Measurements from ENCODE around the gene CAMK2B. TPM values are rescaled to one million over a fixed set of nuclear protein-coding genes. Genes with fewer than 3 reads are reported as not detected.

Gene CAMK2B
- total RNA-seq, 1 donor from 2014 or later = 0.58 TPM

GRCh38 chr7:44266526-44266925 is 58.9 kb downstream of the CAMK2B start:
- TF ChIP-seq CTCF (IDR thresholded peaks at IDR 0.05) = no peak
- no peaks in the 10 kb centered on the region for H3K36me3 Mint-ChIP-seq (ENCODE audit: low read depth)
- intact Hi-C loops (cut with micrococcal nuclease) = no loop called here
- H3K9me3 Mint-ChIP-seq = no peaks in the 10 kb centered on the region
- DNase-seq (no peak), ATAC-seq (ENCODE audit: low read depth) (no peak)
- no peak overlapping the region for H3K27ac Mint-ChIP-seq
- CTCF ChIA-PET = no interaction called here
- POLR2A ChIA-PET = no interaction called here
- peaks cover 3% of the 10 kb centered on the region for H3K27me3 Mint-ChIP-seq
- H3K4me1 Mint-ChIP-seq = no peaks in the 10 kb centered on the region
- no peak overlapping the region for H3K4me3 Mint-ChIP-seq

- Mint-ChIP-seq H3K4me1 (peaks cover 7% of the 10 kb centered on the region), H3K4me3 (no peak overlapping the region)
Observed at GRCh38 chr7:44265728-44266127, 59.7 kb downstream of the CAMK2B start.

GRCh38 chr7:44264221-44264931 is 61.0 kb downstream of the CAMK2B start:
- peaks cover 3% of the 10 kb centered on the region for H3K27me3 Mint-ChIP-seq
- H3K4me1 Mint-ChIP-seq = peaks cover 19% of the 10 kb centered on the region
- H3K9me3 Mint-ChIP-seq = no peaks in the 10 kb centered on the region
- ChIA-PET CTCF (no interaction called here), POLR2A (no interaction called here)
- no peak overlapping the region for H3K27ac Mint-ChIP-seq
- no peak for TF ChIP-seq CTCF (IDR thresholded peaks at IDR 0.05)
- H3K4me3 Mint-ChIP-seq = no peak overlapping the region
- H3K36me3 Mint-ChIP-seq (ENCODE audit: low read depth) = no peaks in the 10 kb centered on the region
- no peak for ATAC-seq (ENCODE audit: low read depth)
- DNase-seq = no peak
- intact Hi-C loops (cut with micrococcal nuclease) = no loop called here

More at GRCh38 chr7:44265728-44266127, 59.7 kb downstream of the CAMK2B start:
- ChIA-PET POLR2A (no interaction called here), CTCF (no interaction called here)
- Mint-ChIP-seq H3K27me3 (peaks cover 3% of the 10 kb centered on the region), H3K9me3 (no peaks in the 10 kb centered on the region), H3K36me3 (ENCODE audit: low read depth) (no peaks in the 10 kb centered on the region), H3K27ac (no peak overlapping the region)
- ATAC-seq (ENCODE audit: low read depth) = no peak
- intact Hi-C loops (cut with micrococcal nuclease) = no loop called here
- no peak for DNase-seq
- no peak for TF ChIP-seq CTCF (IDR thresholded peaks at IDR 0.05)

GRCh38 chr7:44263326-44264082 is 61.9 kb downstream of the CAMK2B start:
- CTCF ChIA-PET = no interaction called here
- Mint-ChIP-seq H3K27ac (no peak overlapping the region), H3K27me3 (peaks cover 3% of the 10 kb centered on the region), H3K36me3 (ENCODE audit: low read depth) (no peaks in the 10 kb centered on the region), H3K9me3 (no peaks in the 10 kb centered on the region), H3K4me1 (peaks cover 22% of the 10 kb centered on the region), H3K4me3 (no peak overlapping the region)
- intact Hi-C loops (cut with micrococcal nuclease) = no loop called here
- ATAC-seq (ENCODE audit: low read depth) (no peak), DNase-seq (no peak)
- no peak for TF ChIP-seq CTCF (IDR thresholded peaks at IDR 0.05)
- POLR2A ChIA-PET = no interaction called here

GRCh38 chr7:44262031-44262430 is 63.4 kb downstream of the CAMK2B start:
- Mint-ChIP-seq H3K27ac (no peak overlapping the region), H3K27me3 (peaks cover 3% of the 10 kb centered on the region), H3K4me3 (no peak overlapping the region), H3K4me1 (peaks cover 35% of the 10 kb centered on the region), H3K36me3 (ENCODE audit: low read depth) (no peaks in the 10 kb centered on the region), H3K9me3 (no peaks in the 10 kb centered on the region)
- TF ChIP-seq CTCF (IDR thresholded peaks at IDR 0.05) = no peak
- ATAC-seq (ENCODE audit: low read depth) = no peak
- no peak for DNase-seq
- POLR2A ChIA-PET = no interaction called here
- intact Hi-C loops (cut with micrococcal nuclease) = no loop called here
- CTCF ChIA-PET = interaction anchor here (1.0 kb wide), 1 partner anchor 18 kb away, joined by 4 read pairs; no protein-coding TSS in a partner anchor

Measured in activated B cell treated with CpG ODN at 0.5 μM for 24 hours (primary cell).